Measurements from ENCODE around the gene EEF1AKMT4.

Gene EEF1AKMT4

GRCh38 chr3:184230081-184230602, 19.3 kb upstream of the EEF1AKMT4 start:
- no peak overlapping the region for H3K4me3 ChIP-seq (ENCODE audit: low read depth, low read length)
- no peak for DNase-seq (ENCODE audit: low read depth)
- TF ChIP-seq CTCF (IDR thresholded peaks at IDR 0.05; ENCODE audit: low read depth, low read length, missing control alignments): no peak

GRCh38 chr3:184230603-184231528, 18.6 kb upstream of the EEF1AKMT4 start:
- no peak for TF ChIP-seq CTCF (IDR thresholded peaks at IDR 0.05; ENCODE audit: low read depth, low read length, missing control alignments)
- DNase-seq (ENCODE audit: low read depth): no peak
- H3K4me3 ChIP-seq (ENCODE audit: low read depth, low read length): no peak overlapping the region

DNA sequence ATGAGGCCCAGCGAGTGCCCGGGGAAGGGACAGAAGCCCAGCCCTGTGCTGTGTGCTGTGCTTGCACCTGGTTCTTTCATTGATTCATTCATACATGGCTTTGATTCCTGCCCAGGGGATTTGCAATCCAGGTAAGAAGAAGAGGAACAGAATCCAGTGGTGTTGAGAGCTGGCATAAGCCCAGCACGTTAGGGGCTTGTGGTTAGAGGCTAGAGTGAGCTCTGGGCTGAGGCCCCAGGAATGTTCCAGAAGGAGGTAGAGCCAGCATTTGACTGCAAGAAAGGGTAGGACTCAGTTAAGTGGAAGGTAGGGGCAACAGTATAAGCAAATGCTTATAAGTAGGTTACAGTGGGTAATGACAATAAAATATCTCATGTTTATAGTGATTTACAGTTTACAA, 17.8 kb upstream of the EEF1AKMT4 start:
- no peak for DNase-seq (ENCODE audit: low read depth)
- H3K4me3 ChIP-seq (ENCODE audit: low read depth, low read length): no peak overlapping the region
- TF ChIP-seq CTCF (IDR thresholded peaks at IDR 0.05; ENCODE audit: low read depth, low read length, missing control alignments): no peak

- TF ChIP-seq CTCF (IDR thresholded peaks at IDR 0.05; ENCODE audit: low read depth, low read length, missing control alignments): no peak
- no peak overlapping the region for H3K4me3 ChIP-seq (ENCODE audit: low read depth, low read length)
- no peak for DNase-seq (ENCODE audit: low read depth)
These were observed 16.2 kb upstream of the EEF1AKMT4 start for GRCh38 chr3:184233127-184233843.

- no peak for TF ChIP-seq CTCF (IDR thresholded peaks at IDR 0.05; ENCODE audit: low read depth, low read length, missing control alignments)
- no peak for DNase-seq (ENCODE audit: low read depth)
- H3K4me3 ChIP-seq (ENCODE audit: low read depth, low read length): no peak overlapping the region
These were observed 15.2 kb upstream of the EEF1AKMT4 start for GRCh38 chr3:184234224-184234623.

DNA sequence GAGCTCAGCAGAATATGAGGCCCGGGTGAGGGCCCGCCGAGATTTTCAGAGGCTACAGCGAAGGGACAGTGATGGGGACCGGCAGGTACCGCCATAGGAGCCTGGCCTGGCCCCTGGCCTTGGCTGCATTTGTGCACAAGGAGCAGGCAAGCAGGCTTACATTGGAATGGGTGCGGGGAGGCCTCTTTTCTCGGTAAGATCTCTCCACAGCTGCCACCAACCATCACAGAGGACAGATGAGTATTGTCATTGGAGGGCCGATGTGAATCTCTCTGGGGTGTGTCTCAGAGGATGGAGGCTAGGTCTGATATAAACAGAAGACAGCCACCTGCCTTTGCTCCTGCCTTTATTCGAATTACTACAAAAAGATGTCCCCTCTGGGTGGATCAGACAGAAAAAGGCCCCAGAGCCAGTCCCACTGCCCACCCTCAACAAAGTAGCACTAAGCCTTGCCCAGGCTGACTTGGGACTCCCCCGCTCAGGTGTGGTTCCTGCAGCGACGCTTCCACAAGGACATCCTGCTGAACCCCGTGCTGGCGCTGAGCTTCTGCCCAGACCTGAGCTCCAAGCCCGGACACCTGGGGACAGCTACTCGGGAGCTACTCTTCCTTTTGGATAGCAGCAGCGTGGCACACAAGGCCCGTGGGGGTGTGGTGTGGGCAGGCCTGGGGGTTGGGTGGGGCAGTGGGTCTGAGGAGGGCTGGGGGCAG, 14.6 kb upstream of the EEF1AKMT4 start:
- TF ChIP-seq CTCF (IDR thresholded peaks at IDR 0.05; ENCODE audit: low read depth, low read length, missing control alignments): no peak
- H3K4me3 ChIP-seq (ENCODE audit: low read depth, low read length): no peak overlapping the region
- no peak for DNase-seq (ENCODE audit: low read depth)

Data from GM12864 (cell line).